Measurements from ENCODE around the gene TIMM10B. TPM values are rescaled to one million over a fixed set of nuclear protein-coding genes. Genes with fewer than 3 reads are reported as not detected.

Gene TIMM10B
- total and polyA plus RNA-seq, 10 donors = 10.7 to 71.3 (median 40.6) TPM

DNA sequence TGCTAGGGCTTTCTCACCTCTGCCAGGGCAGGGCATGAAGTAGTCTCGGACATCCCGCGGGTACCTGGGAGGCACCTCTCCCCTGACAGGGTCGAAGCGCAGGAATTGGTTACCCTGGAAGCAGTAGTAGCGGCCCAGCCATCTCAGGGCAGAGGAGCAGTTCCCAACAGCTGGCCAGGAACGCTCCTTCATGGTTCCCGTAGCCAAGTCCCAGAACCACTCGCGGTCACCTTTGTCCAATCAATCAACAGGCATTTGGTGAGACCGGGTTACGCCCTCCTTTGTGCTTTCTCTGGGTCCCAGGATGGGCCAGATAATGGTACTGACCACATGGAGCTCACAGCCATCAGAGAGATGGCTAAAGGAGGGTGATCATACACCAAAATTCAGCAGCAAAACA lies 43.9 kb upstream of the TIMM10B start:
- intact Hi-C loops (cut with DNase I; ENCODE audit: low total_unique reads) = no loop called here
- TF ChIP-seq, protein P1, sequence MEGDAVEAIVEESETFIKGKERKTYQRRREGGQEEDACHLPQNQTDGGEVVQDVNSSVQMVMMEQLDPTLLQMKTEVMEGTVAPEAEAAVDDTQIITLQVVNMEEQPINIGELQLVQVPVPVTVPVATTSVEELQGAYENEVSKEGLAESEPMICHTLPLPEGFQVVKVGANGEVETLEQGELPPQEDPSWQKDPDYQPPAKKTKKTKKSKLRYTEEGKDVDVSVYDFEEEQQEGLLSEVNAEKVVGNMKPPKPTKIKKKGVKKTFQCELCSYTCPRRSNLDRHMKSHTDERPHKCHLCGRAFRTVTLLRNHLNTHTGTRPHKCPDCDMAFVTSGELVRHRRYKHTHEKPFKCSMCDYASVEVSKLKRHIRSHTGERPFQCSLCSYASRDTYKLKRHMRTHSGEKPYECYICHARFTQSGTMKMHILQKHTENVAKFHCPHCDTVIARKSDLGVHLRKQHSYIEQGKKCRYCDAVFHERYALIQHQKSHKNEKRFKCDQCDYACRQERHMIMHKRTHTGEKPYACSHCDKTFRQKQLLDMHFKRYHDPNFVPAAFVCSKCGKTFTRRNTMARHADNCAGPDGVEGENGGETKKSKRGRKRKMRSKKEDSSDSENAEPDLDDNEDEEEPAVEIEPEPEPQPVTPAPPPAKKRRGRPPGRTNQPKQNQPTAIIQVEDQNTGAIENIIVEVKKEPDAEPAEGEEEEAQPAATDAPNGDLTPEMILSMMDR (IDR thresholded peaks at IDR 0.05 in 8 of 11, conservative IDR thresholded peaks at IDR 0.05 in 3 of 11) = no peak
- TF ChIP-seq POLR2AphosphoS5 (IDR thresholded peaks at IDR 0.05) (no peak), POLR2A (IDR thresholded peaks at IDR 0.05) (no peak)

DNA sequence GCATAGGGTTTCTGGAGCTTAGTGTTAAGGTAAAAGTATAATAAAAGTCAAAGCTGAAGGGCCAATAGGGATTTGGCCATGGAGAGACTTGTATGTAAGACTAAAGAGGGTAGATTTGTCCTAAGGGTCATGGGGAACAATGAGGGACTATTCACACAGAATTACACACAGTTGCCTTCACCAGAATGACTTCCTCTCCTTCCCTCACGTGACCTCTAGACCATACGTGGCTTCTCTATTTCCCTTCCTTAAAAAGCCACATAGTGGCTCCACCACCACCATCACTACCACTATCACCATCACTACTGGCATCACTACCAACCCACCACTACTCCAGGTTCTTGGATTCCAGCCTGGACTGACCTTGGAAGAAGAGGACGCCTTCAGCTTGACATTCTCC lies 43.3 kb upstream of the TIMM10B start:
- TF ChIP-seq, protein P1 (IDR thresholded peaks at IDR 0.05 in 8 of 11, conservative IDR thresholded peaks at IDR 0.05 in 3 of 11) = no peak
- TF ChIP-seq POLR2A (IDR thresholded peaks at IDR 0.05) (no peak), POLR2AphosphoS5 (IDR thresholded peaks at IDR 0.05) (no peak)
- intact Hi-C loops (cut with DNase I; ENCODE audit: low total_unique reads) = no loop called here
- Histone ChIP-seq H3K4me1 (peaks cover 0 to 22% (median 9%) of the 10 kb centered on the region in 6 donors), H3K9me3 (no peaks in the 10 kb centered on the region), H3K27me3 (replicated peaks in 1 of 7) (no peaks in the 10 kb centered on the region), H3K4me3 (no peak overlapping the region), H3K27ac (no peak overlapping the region), H3K36me3 (no peaks in the 10 kb centered on the region)
- 34 to 44% (median 35%) methylated on average over 3 of the region's 3 CpGs for WGBS, 5 donors
- no peak for DNase-seq

More for the DNA sequence above, 43.9 kb upstream of the TIMM10B start:
- DNase-seq = no peak
- Histone ChIP-seq H3K27ac (no peak overlapping the region), H3K4me1 (peaks cover 0 to 21% (median 9%) of the 10 kb centered on the region in 6 donors), H3K36me3 (no peaks in the 10 kb centered on the region), H3K27me3 (replicated peaks in 1 of 7) (no peaks in the 10 kb centered on the region), H3K4me3 (no peak overlapping the region), H3K9me3 (no peaks in the 10 kb centered on the region)
- WGBS, 5 donors = 89 to 96% (median 93%) methylated on average over 12 of the region's 12 CpGs

- Histone ChIP-seq H3K9me3 (no peaks in the 10 kb centered on the region), H3K36me3 (no peaks in the 10 kb centered on the region), H3K27ac (no peak overlapping the region), H3K4me1 (peaks cover 0 to 28% (median 9%) of the 10 kb centered on the region in 6 donors), H3K4me3 (no peak overlapping the region), H3K27me3 (replicated peaks in 1 of 7) (no peaks in the 10 kb centered on the region)
- 8 to 20% (median 14%) methylated on average over 1 of the region's 1 CpG for WGBS, 5 donors
- DNase-seq = no peak
- intact Hi-C loops (cut with DNase I; ENCODE audit: low total_unique reads) = no loop called here
- TF ChIP-seq, protein P1 (IDR thresholded peaks at IDR 0.05 in 8 of 11, conservative IDR thresholded peaks at IDR 0.05 in 3 of 11) = peak in 10 of 11 experiments; percentile 11 to 60 (median 52)
- TF ChIP-seq POLR2A (IDR thresholded peaks at IDR 0.05) (no peak), POLR2AphosphoS5 (IDR thresholded peaks at IDR 0.05) (no peak)
Observed at GRCh38 chr11:6438979-6439571, 42.2 kb upstream of the TIMM10B start.

GRCh38 chr11:6440906-6441358 lies 40.4 kb upstream of the TIMM10B start, which contains the start of gene HPX:
HPX (minus strand) TSS chr11:6440987; CDS start chr11:6440963, 24 bp downstream.
- Histone ChIP-seq H3K36me3 (no peaks in the 10 kb centered on the region), H3K4me1 (peaks cover 0 to 28% (median 9%) of the 10 kb centered on the region in 6 donors), H3K27me3 (replicated peaks in 1 of 7) (no peaks in the 10 kb centered on the region), H3K4me3 (no peak within 1 kb of the TSS), H3K9me3 (no peaks in the 10 kb centered on the region), H3K27ac (no peak within 1 kb of the TSS)
- no peak for DNase-seq
- TF ChIP-seq POLR2AphosphoS5 (IDR thresholded peaks at IDR 0.05) (no peak), POLR2A (IDR thresholded peaks at IDR 0.05) (no peak)
- TF ChIP-seq, protein P1 (IDR thresholded peaks at IDR 0.05 in 8 of 11, conservative IDR thresholded peaks at IDR 0.05 in 3 of 11) = no peak
- intact Hi-C loops (cut with DNase I; ENCODE audit: low total_unique reads) = loop anchor here (5.0 to 10.0 kb wide), 2 partner anchors 64 kb away; no protein-coding TSS in a partner anchor
- WGBS, 5 donors = 82 to 94% (median 86%) methylated on average over 3 of the region's 3 CpGs

All from spleen (tissue), 11 donors.